ENCODE data around the gene CPT1B.
"Not testable (repeated sequence)": the region's sequence is repeated elsewhere in the genome, so short reads cannot be mapped to it uniquely, and the experiment has no call there.

The CPT1B gene

GRCh38 chr22:50526108-50526833, 52.0 kb downstream of the CPT1B start:
- DNase-seq = peak; percentile 30

DNA sequence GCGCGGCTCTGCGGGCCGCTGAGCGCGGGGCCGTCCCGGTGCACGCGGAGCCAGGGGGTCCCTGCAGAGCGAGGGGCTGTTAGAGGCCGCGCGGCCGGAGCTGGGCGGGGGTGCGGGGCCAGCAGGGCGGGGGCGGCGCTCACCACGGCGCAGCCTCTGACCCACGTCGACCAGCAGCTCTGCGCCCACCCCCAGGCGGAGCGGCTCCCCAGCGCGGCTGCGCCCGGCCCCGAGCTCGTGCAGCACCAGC, 52.4 kb downstream of the CPT1B start:
- DNase-seq = no peak

GRCh38 chr22:50525104-50525857, 52.9 kb downstream of the CPT1B start, which contains the start of gene SCO2:
Gene SCO2, minus strand, starts transcription at chr22:50525598. Its CDS starts 1,187 bp downstream, at chr22:50524411.
- peak; percentile 95 for DNase-seq

- DNase-seq = no peak
Measured at GRCh38 chr22:50524676-50525103, 53.5 kb downstream of the CPT1B start.

DNA sequence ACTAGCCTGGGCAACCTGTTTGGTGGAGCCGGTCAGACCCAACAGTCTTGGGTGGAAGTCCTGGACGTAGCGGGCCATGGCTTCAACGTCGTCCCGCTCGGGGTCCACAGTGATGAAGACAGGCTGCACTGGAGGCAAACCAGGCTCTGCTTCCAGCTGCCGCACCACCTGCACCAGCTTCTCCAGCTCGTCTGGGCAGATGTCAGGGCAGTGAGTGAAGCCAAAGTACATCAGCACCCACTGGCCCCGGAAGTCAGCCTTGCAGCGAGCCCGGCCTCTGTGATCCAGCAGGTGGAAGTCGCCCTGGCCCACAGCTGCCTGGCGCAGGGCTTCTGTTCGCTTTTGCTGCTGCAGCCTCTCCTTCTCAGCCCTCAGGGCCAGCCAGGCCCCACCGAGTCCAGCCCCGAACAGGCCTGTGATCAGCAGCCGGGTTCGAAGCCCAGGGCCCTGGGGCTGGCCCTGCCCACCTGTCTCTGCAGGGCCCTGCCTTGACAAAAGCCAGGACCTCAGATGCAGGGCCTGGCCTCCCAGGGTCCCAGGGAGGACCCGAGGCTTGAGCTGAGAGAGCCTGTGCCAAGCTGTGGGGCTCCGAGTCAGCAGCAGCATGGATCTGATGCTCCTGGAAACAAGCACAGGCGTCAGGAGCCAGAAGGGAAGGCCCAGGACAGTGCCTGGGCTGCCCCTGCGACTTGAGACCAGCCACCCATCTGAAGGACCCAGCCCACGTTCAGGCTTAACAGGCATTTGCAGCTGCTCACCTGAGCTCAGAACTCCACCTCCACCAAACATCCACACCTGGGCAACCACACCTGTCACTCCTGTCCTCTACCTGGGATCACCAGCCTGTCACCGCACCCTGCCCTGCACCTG, 54.2 kb downstream of the CPT1B start:
- DNase-seq = no peak

DNA sequence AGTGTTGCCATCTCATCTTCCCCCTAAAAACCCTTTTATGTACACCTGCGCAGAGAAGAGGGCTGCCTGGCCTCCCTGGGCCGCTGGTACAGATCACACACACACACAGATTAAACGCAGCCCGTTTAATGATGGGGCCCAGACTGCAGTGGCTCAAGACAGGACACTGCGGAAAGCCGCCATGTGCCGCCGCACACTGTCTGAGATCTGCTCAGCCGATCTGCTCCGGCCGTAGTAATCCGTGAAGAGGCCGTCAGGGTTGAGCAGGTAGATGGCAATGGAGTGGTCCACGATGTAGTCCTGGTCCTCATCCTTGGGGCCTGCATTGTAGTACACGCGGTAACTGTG, 54.8 kb downstream of the CPT1B start:
- no peak for DNase-seq

- DNase-seq = no peak
Measured at GRCh38 chr22:50522806-50523438, 55.3 kb downstream of the CPT1B start.

DNA sequence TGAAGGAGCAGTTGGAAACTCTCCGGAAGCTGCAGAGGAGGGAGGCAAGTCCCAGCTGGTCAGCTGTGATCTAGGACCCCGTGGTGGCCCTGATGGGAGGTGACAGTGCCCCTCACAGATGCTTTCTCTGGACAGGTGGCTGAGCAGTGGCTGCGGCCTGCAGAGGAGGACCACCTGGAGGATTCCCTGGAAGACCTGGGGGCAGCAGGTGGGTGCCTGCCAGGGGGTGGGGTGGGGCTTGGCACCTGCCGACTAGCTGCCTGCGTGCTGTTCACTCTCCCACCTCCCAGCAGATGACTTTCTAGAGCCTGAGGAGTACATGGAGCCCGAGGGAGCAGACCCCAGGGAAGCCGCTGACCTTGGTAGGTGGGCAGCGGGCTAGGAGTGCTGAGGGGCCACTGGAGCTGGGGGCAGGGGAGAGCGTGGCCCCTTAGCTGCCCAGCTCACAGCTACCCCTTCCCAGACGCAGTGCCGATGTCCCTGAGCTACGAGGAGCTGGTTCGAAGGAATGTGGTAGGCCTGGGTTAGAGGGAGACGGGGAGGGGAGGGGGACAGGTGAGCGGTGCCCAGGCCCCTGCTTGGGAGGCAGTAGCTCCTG, 55.9 kb downstream of the CPT1B start:
- no peak for DNase-seq

- no peak for DNase-seq
Measured at GRCh38 chr22:50521710-50522109, 56.5 kb downstream of the CPT1B start.

DNA sequence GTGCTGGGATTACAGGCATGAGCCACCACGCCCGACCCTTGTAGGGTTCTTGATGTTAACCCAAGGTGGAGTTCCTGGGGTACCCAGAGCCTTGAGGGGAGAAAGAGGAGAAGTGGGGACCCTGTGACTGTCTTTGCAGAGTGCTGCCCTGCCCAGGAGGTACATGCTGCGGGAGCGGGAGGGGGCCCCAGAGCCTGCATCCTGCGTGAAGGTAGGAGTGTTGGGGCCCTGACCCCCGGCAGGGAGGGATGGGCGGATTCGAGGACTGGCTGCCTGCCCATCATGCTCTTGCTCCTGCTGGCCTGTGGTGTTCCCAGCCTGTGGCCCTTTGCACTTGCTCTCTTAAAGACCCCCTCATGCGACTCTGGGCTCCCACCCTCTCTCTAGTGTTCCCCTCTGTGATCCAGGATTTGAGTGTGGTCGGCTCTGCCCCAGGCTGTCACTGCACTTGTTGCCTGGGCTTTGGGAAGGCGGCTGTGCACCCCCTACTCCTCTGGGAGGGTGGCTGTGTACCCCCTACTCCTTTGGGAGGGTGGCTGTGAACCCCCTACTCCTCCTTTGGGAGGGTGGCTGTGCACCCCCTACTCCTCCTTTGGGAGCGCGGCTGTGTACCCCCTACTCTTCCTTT, 57.3 kb downstream of the CPT1B start:
- no peak for DNase-seq

- DNase-seq = not testable (repeated sequence)
Measured at GRCh38 chr22:50520184-50520583, 58.0 kb downstream of the CPT1B start.

DNA sequence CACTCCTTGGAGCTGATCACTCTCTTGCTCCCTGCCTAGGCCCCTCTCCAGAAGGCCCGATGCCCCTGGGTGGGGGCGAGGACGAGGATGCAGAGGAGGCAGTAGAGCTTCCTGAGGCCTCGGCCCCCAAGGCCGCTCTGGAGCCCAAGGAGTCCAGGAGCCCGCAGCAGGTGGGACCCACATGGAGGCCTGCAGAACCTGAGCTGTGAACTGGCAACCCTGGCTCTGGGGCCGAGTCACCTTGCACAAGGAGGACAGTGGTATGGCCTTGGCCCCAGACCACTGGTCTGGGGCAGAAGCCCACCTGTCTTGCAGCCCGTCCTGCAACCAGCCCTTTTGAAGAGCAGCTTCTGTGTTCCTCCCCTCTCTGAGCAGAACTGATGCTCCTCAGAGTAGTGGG, 59.1 kb downstream of the CPT1B start:
- DNase-seq = no peak
